Hematopoietic multipotent progenitor cell treated with erythropoietin and hydrocortisone succinate and interleukin-3 and kit ligand, for 8 days (in vitro differentiated cells): Measurements from ENCODE around the gene FBXW11.
A peak's percentile ranks its signal among the peaks of the same experiment; 100 is the strongest.
"Not testable (repeated sequence)": the region's sequence is repeated elsewhere in the genome, so short reads cannot be mapped to it uniquely, and the experiment has no call there.

Source experiments
- DNase-seq: peaks from one replicate; pipeline ENCODE4 v3.0.0-alpha.2; 2015

Gene FBXW11

GRCh38 chr5:171980792-171981191 is 25.6 kb downstream of the FBXW11 start:
- DNase-seq = no peak

- DNase-seq = no peak
These were observed 26.8 kb downstream of the FBXW11 start for GRCh38 chr5:171979606-171980005.

DNA sequence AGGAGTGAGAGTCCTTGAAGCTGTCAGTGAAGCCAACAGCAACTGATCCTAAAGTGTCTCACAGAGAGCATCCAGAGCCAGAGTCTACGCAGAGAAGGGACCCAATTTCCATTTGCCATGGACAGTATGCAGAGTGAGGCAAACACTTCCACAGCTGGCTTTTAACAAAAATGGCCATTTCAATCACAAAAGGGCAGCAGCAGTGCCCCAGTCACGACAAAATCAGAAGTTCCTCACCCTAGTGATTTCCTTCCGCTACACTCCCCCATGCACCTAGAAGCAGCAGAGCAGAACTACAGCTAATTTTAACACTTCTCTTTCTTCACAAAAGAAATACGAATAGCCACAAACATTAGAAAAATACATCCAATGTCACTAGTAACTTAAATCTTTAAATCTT is 27.9 kb downstream of the FBXW11 start:
- no peak for DNase-seq

DNA sequence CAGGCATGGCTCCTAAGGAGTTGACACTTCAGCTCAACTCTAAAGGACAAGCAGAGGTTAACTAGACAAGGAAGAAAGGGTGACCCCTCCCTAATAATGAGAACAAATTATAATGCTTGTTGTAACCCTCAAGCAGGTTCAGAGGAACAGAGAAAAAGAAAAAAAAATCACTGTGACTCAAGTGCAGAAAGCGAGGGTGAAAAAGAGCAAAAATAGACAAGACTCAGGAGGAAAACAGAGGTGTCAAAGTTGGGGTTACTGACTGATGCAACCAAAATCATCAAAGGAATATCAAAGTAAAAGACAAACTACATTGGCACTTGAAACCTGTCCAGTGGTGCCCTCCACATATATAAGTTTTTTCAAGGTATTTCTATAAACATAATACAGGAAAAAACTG is 28.4 kb downstream of the FBXW11 start:
- no peak for DNase-seq

DNA sequence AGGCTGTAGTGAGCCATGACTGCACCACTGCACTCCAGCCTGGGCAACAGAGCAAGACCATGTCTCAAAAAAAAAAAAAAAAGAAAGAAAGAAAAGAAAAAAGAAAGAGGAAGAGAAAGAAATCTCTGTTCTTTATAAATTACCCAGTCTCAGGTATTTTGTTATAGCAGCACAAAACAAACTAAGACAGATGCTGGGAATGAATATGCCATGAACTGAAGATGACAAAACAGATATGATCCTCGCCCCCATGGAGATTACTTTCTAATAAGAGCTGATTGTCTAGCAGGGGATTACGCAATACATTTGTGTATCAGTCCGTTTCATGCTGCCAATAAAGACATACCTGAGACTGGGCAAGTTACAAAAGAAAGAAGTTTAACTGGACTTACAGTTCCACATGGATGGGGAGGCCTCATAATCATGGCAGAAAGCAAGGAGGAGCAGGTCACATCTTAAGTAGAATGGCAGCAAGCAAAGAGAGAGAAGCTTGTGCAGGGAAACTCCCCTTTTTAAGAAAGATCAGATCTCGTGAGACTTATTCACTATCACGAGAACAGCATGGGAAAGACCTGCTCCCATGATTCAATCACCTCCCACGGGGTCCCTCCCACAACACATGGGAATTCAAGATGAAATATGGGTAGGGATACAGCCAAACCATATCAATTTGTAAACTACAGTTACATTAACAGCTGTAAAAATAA is 29.0 kb downstream of the FBXW11 start:
- not testable (repeated sequence) for DNase-seq

DNA sequence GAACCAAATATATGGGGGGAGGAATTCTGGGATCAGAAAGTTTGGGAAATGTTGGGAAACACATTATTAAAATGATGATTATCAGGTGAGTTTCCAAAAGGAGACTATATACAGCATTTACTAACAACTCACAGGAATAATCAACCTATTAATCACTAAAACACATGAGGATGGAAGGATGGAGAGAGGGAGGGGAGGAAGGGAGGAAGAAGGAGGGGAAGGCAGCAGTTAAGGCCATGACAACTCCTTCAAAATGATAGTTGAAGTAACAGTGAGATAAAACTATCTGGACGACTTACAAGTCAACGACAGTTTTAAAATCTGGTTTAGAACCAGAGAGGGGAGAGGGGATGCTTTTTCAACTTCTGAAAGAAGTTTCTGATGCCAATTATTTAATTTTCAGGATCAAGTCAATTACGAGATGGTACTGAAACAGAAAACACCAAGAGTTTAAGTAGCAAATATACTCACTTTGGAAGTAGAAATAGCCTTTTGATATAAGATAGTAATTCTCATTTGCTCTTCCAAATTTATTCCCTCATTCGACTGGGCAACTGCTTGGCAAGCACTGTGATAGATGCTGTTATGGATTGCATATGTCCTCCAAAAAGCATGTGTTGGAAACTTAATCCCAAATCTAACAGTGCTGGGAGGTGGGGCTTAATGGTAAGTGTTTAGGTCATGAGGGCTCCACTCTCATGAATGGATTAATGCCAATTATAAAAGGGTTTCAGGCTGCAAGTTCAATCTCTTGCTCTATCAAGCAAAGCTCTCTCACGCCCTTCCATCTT is 30.4 kb downstream of the FBXW11 start:
- no peak for DNase-seq

GRCh38 chr5:171975262-171975876 is 31.1 kb downstream of the FBXW11 start:
- DNase-seq = no peak

DNA sequence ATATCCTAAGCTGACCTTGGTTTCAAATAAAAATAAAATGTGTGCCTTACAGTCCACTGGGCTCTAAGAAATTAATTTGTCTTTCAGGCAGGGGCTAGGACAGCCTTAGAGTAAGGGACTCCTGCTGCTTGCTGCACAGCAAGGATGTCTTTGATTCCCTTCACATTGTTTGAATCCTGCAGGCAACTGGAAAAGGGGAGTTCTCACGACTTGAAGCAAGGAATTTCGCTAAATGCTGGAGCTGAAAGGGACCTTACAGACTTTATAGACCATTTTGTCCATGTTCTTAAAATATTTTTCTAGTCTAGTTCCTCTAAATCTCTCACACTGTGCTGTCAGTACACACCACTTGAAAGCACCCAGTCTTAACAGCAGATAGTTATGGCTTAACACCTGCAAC is 35.6 kb downstream of the FBXW11 start:
- no peak for DNase-seq

- no peak for DNase-seq
These were observed 37.1 kb downstream of the FBXW11 start for GRCh38 chr5:171969288-171969880.

GRCh38 chr5:171968531-171968930 is 37.9 kb downstream of the FBXW11 start:
- DNase-seq = no peak

DNA sequence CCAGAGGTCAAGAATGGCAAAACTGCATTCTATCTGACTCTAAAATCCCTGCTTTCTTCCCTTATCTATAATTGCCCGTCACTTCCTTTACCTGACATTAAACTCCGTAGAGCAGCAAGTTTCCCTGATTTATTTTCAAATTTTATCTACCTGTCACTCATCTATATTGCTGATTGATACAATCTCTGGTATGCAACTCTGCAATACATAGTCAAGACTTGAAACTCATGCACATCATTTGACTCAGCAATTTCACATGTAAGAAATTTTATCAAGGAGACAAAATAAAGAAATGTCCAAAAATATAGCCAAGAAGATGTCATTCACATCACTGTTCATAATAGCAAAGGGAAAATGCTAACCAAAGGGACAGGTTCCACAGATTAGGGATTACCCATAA is 39.5 kb downstream of the FBXW11 start:
- no peak for DNase-seq

GRCh38 chr5:171966270-171966669 is 40.2 kb downstream of the FBXW11 start:
- DNase-seq = no peak

- peak; percentile 47 for DNase-seq
These were observed 40.7 kb downstream of the FBXW11 start for GRCh38 chr5:171965745-171966144.

DNA sequence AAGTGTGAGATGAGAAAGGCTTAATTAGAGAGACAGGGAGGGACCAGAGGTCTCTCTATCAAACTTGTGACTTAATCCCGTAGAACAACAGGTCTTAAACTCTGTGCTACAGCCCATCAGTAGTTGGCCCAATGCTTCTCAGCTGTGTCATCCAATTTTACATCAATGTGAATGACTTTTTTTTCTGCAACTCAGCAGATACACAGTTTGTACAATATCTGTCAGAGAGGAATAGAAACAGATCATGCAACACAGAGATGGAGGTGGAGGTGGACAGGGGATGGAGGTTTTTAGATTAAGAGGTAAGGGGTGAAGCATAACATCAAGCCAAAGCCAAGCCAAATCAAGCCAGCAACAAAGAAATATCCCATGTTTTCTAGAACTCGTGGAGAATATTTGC is 43.0 kb downstream of the FBXW11 start:
- DNase-seq = no peak

GRCh38 chr5:171961117-171961516 is 45.3 kb downstream of the FBXW11 start:
- no peak for DNase-seq

DNA sequence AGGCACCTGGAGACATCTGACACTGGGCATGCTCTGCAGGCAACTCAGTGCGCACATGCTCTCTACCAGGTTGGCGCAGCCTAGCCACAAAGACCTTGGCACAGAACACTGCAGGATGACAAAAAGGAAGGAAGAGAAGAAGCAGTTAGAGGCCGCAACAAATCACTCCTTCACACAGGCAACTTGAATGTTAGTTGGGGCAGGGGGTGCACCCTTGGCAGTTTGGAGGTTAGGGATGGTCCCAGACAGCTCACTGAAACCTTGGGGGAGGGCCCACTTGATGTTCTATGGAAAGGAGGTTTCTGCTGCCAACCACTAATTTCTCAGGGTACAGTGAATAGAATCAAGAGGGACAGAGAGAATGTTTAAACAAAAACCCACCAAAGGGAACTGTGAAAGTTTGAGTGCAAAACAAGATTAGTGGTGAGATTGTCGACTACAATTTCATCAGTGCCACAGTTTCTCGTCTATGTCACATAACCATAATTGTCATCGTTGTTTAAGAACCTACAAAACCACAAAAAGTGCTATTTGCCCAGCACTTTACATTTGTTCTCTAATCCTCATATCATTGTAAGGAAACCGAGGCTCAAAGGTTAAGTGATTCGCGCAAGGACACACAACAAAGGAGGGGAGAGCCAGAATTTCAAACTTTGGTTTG is 48.7 kb downstream of the FBXW11 start:
- no peak for DNase-seq

DNA sequence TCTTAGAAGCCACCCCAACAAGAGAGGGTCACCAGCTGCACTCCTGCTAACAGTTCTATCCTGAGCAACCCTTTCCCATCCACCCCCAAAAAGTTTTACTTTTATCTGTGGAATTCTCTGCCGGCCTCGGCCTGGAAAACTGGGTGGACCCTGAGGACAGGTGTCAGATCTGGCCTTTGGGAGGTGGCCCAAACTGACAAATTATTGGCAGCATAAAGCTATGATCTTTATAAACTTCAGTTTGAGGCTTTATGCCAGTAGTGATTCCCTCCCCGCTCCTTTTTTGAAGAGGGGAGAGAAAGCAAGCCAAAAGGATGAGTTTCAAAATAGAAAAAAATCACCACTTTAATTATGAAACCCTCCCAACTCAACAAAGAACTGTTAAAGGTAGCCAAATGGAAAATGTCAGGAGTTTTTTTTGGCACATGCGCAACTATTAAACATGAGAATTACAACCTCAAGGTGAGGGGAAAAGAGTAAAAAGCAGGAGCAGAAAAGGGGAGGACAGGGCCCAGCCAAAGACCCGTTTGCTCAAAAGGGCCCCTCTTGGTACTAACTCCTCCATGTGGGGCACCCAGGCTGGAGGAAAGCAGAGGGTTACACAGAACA is 49.4 kb downstream of the FBXW11 start:
- no peak for DNase-seq

DNA sequence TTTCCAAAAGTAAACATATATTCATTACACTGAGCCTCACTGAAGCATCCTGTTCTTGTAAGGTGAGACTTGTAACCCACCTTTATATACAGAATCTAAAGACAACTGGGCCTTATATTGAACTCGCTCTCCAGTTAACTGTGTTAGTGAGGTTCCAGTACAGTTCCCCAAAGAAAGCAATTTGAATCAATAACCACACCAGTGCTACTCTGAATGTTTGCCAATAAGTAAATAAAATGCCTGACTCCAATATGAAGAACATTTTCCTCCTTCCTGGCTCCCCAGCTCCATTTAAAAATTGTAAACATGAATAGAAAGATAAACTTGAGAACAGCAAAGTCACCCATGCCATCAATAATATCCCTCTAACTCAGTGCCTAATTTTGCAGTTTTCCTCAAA is 50.1 kb downstream of the FBXW11 start:
- no peak for DNase-seq

- no peak for DNase-seq
These were observed 50.7 kb downstream of the FBXW11 start for GRCh38 chr5:171955761-171956160.

DNA sequence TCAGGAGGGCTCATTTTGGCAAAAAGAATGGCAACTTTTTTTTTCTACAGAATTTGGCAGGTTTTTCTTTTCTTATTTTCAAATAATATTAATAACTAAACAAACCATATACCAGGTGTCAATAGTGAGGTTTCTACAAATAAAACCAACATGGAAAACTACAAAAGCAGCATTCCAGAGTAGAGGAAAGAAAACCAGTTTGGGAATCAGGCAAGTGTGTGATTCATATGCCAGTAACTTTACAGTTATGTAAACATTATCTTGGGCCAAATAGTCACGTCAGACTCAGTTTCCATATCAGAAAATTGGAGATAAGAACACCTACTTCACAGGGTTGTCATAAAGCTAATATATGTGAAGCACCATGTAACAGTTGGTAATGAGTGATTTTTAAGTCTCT is 51.7 kb downstream of the FBXW11 start:
- DNase-seq = no peak

DNA sequence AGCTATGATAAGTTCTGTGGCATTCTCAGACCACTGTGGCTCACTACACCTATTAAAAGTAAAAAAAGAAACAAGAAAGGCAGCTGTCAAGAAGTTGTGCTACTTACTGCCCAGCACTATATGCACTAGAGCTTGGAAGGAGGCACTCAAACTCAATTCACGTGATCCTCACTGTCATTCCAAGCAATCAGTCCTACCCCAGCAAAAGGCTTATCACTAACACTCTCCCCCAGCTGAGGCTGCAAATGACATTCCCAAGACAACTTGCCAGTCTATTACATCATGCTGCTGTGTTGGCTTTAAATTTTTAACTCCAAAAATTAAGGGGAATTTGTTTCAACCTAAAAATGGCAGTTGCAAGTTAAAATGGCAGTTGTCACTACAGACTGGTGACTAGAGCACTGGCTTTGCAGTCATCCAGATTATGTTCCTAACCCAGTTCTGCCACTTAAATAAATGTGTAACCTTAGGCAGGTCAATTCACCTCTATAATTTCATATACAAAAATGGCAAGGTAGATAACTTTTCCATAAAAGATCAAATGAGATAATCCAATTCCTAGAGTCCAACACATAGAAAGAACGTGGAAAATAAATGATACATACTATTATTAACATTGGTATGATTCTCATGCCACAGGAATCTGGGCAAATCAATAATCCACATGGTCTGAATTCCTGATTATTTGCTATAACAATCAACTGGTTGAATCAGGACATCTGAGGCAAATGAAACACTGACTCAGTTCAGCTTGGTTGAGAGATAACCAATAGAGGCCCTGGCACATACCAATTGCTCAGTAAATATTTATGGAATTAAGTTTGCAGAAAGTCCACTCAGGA is 52.4 kb downstream of the FBXW11 start:
- peak; percentile 81 for DNase-seq

GRCh38 chr5:171952021-171952420 is 54.4 kb downstream of the FBXW11 start:
- DNase-seq = peak; percentile 21
